ACC112 (cell line): ENCODE results near the gene SKIC2.
A peak's percentile ranks its signal among the peaks of the same experiment; 100 is the strongest.

Source experiments
- H2AFZ ChIP-seq: fragments of 200-600 bp; sonication (generic); one replicate; pipeline ENCODE4 v1.6.0; 2017; ENCODE audit warnings: antibody characterized with exemption, low read length; ENCODE audit not compliant: unreplicated experiment
- H3K27ac ChIP-seq: fragments of 200-600 bp; sonication (generic); 2 replicates; pipeline ENCODE4 v1.5.1; 2014; ENCODE audit warnings: low read depth, mild to moderate bottlenecking, antibody characterized with exemption, low read length, moderate library complexity
- H3K27me3 ChIP-seq: fragments of 200-600 bp; sonication (generic); 2 replicates; pipeline ENCODE4 v1.6.1; 2014; ENCODE audit warnings: mild to moderate bottlenecking, antibody characterized with exemption, low read length, moderate library complexity, mixed read lengths; ENCODE audit not compliant: insufficient read depth
- H3K36me3 ChIP-seq: fragments of 200-600 bp; sonication (generic); 2 replicates; pipeline ENCODE4 v1.6.1; 2016; ENCODE audit warnings: mild to moderate bottlenecking, antibody characterized with exemption, low read length, moderate library complexity, mixed read lengths; ENCODE audit not compliant: insufficient read depth
- H3K4me1 ChIP-seq: fragments of 200-600 bp; sonication (generic); one replicate; pipeline ENCODE4 v1.6.1; 2016; ENCODE audit warnings: low read length, mixed read lengths; ENCODE audit not compliant: insufficient read depth, unreplicated experiment, control insufficient read depth
- H3K4me3 ChIP-seq: fragments of 200-600 bp; sonication (generic); 2 replicates; pipeline ENCODE4 v1.5.1; 2014; ENCODE audit warnings: mild to moderate bottlenecking, low read depth, low read length
- H3K79me2 ChIP-seq: fragments of 200-600 bp; sonication (generic); one replicate; pipeline ENCODE4 v1.6.0; 2016; ENCODE audit warnings: low read length; ENCODE audit not compliant: control insufficient read depth, unreplicated experiment, insufficient read depth

Gene SKIC2

DNA sequence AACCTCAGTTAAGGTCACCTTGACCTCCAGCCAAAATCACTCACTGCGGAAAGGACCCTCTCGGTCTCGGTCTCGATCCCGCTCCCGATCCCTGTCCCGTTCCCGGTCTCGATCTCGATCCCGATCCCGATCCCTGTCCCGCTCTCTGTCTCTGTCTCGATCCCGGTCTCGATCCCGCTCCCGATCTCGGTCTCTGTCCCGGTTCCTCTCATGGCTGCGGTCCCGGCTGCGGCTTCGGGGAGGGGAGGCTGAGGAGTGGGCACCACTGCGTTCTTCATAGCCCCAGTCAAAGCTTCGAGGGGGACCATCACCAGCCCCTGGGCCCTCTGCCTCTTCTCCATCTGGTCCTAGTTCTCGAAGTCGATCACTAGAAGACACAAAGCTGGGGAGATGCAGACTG lies 4.5 kb upstream of the SKIC2 start:
- Histone ChIP-seq H3K4me3 (no peak overlapping the region), H3K4me1 (peaks cover 17% of the 10 kb centered on the region), H3K27ac (no peak overlapping the region), H2AFZ (no peak overlapping the region), H3K36me3 (peaks cover 17% of the 10 kb centered on the region), H3K27me3 (no peaks in the 10 kb centered on the region), H3K79me2 (peaks cover 24% of the 10 kb centered on the region)

DNA sequence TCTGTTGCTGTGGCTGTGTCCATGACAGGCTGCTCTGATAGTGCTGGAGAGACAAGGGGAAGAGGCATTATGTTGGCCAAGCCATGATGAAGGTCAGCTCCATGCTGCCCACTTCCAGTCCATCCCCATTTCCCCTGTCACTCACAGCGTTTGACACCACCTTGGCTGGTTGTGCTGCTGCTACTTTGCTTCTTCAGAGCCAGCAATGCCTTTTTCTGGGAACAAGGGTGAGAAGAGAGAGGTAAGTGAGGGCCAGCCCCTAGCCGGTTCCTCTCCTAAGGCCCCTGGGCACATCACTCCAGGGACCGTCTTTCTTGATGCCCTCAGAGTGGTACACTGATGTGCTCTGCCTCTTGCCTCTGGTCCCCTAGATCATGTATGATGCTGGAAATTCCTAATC lies 2.2 kb upstream of the SKIC2 start:
- Histone ChIP-seq H3K36me3 (peaks cover 16% of the 10 kb centered on the region), H3K27me3 (no peaks in the 10 kb centered on the region), H2AFZ (no peak overlapping the region), H3K79me2 (peaks cover 31% of the 10 kb centered on the region), H3K4me3 (peak overlapping the region; percentile 89; the same call in 1 of the 2 replicates), H3K4me1 (peaks cover 22% of the 10 kb centered on the region), H3K27ac (no peak overlapping the region)

- Histone ChIP-seq H3K4me1 (peaks cover 22% of the 10 kb centered on the region), H3K27ac (peak overlapping the region; percentile 50; the same call in 1 of the 2 replicates), H3K27me3 (no peaks in the 10 kb centered on the region), H3K36me3 (peaks cover 13% of the 10 kb centered on the region), H3K4me3 (peak overlapping the region; percentile 89), H3K79me2 (peaks cover 31% of the 10 kb centered on the region), H2AFZ (peak overlapping the region; percentile 69)
Observed at GRCh38 chr6:31958412-31958740, 599 bp upstream of the SKIC2 start.

- Histone ChIP-seq H3K4me1 (peaks cover 22% of the 10 kb centered on the region), H3K27ac (no peak overlapping the region), H3K36me3 (peaks cover 8% of the 10 kb centered on the region), H3K4me3 (no peak overlapping the region), H3K27me3 (no peaks in the 10 kb centered on the region), H3K79me2 (peaks cover 31% of the 10 kb centered on the region), H2AFZ (no peak overlapping the region)
Observed at GRCh38 chr6:31961616-31962015, 2.6 kb downstream of the SKIC2 start.

DNA sequence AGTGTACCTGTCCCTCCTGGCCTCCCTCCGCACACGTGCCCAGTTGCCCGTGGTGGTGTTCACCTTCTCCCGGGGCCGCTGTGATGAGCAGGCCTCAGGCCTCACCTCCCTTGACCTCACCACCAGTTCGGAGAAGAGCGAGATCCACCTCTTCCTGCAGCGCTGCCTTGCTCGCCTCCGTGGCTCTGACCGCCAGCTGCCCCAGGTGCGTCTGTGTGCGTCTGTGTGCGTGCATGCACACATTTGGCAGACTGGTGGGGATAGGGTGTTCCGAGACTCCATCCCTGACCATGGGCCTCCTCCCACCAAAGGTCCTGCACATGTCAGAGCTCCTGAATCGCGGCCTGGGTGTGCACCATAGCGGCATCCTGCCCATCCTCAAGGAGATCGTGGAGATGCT lies 4.9 kb downstream of the SKIC2 start:
- Histone ChIP-seq H2AFZ (no peak overlapping the region), H3K4me1 (peaks cover 11% of the 10 kb centered on the region), H3K27me3 (no peaks in the 10 kb centered on the region), H3K4me3 (no peak overlapping the region), H3K36me3 (no peaks in the 10 kb centered on the region; the same call in 1 of the 2 replicates), H3K27ac (no peak overlapping the region), H3K79me2 (peaks cover 12% of the 10 kb centered on the region)

GRCh38 chr6:31965700-31966099 lies 6.7 kb downstream of the SKIC2 start:
- H2AFZ ChIP-seq: no peak overlapping the region
- H3K27me3 ChIP-seq: no peaks in the 10 kb centered on the region
- peaks cover 12% of the 10 kb centered on the region for H3K4me1 ChIP-seq
- no peaks in the 10 kb centered on the region for H3K36me3 ChIP-seq
- peaks cover 4% of the 10 kb centered on the region for H3K79me2 ChIP-seq
- H3K27ac ChIP-seq: no peak overlapping the region
- H3K4me3 ChIP-seq: no peak overlapping the region

DNA sequence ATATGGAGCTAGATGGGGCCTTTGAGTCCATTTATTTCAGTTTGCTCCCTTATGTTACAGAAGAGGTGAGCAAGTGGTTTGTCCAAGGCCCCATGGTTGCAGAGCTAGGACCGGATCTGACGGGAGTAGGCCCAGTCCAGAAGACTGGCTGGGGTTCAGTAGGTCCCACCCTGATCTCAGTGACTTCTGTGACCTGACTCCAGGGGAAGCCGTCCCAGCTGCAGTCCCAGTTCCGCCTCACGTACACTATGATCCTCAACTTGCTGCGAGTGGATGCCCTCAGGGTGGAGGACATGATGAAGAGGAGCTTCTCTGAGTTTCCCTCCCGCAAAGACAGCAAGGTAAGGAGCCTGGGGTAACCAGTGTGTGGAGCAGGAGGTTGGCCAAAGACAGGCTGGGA lies 7.5 kb downstream of the SKIC2 start:
- no peak overlapping the region for H3K4me3 ChIP-seq
- peaks cover 12% of the 10 kb centered on the region for H3K79me2 ChIP-seq
- no peaks in the 10 kb centered on the region for H3K27me3 ChIP-seq
- H3K4me1 ChIP-seq: peaks cover 16% of the 10 kb centered on the region
- H3K36me3 ChIP-seq: no peaks in the 10 kb centered on the region
- no peak overlapping the region for H2AFZ ChIP-seq
- H3K27ac ChIP-seq: no peak overlapping the region

DNA sequence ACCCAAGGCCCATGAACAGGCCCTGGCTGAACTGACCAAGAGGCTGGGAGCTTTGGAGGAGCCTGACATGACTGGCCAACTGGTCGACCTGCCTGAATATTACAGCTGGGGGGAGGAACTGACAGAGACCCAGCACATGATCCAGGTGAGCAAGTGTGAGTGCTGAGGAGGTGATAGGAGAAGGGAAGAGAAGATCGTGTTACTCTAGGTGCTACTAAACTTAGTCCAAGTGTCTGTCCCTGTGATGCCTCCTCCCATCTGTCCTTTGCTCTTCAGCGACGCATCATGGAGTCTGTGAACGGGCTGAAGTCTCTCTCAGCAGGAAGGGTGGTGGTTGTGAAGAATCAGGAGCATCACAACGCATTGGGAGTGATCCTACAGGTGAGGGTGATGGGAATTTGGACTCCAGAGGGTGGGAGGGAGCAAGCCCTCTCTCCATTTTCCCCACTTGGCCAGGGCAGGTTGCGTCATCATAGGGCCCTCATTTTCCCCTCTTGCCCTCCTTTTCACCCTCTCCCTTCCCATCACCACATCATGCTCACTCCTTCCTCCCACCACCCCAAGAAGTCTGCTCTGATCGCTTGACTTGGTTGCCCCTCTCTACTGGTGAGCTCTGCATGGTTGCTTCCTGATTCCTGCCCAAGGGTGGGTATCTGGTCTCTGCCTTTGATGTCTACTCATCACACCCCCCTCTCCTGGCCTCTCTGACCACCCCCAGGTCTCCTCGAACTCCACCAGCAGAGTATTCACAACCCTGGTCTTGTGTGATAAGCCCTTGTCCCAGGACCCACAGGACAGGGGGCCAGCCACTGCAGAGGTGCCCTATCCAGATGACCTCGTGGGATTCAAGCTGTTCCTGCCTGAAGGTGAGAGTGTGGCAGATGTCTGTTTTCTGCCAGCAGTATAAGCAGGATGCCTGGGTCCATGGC lies 8.3 kb downstream of the SKIC2 start:
- no peak overlapping the region for H2AFZ ChIP-seq
- H3K36me3 ChIP-seq: no peaks in the 10 kb centered on the region
- H3K4me1 ChIP-seq: peaks cover 16% of the 10 kb centered on the region
- no peak overlapping the region for H3K4me3 ChIP-seq
- no peak overlapping the region for H3K27ac ChIP-seq
- peaks cover 14% of the 10 kb centered on the region for H3K79me2 ChIP-seq
- no peaks in the 10 kb centered on the region for H3K27me3 ChIP-seq

DNA sequence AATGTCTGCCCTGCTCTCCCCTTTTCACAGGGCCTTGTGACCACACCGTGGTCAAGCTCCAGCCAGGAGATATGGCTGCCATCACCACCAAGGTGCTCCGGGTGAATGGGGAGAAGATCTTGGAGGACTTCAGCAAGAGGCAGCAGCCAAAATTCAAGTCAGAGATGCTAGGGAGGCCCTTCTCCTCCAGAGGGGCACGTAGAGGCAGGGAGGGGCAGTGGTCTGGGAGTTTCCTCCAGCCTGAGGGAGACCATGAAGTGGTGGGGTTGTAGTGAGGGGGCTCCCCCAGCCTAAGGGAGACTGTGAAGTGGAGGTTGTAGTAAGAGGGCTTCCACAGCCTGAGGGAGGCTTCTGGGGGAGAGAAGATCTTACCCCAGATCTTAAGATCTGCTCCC lies 8.9 kb downstream of the SKIC2 start:
- no peak overlapping the region for H2AFZ ChIP-seq
- H3K27ac ChIP-seq: no peak overlapping the region
- peaks cover 18% of the 10 kb centered on the region for H3K79me2 ChIP-seq
- no peak overlapping the region for H3K4me3 ChIP-seq
- H3K27me3 ChIP-seq: no peaks in the 10 kb centered on the region
- no peaks in the 10 kb centered on the region for H3K36me3 ChIP-seq
- H3K4me1 ChIP-seq: peaks cover 16% of the 10 kb centered on the region

DNA sequence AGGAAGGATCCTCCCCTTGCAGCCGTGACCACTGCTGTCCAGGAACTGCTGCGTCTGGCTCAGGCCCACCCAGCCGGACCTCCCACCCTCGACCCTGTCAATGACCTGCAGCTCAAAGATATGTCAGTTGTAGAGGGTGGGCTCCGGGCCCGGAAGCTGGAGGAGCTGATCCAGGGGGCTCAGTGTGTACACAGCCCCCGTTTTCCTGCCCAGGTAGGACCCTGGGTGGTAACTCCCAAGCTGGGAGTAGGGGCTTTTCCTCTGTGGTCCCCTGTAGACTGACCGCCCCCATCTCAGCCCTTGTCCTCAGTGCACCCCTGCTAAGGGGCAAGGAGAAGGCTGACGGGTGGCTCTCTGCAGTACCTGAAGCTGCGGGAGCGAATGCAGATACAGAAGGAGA lies 9.4 kb downstream of the SKIC2 start:
- Histone ChIP-seq H2AFZ (no peak overlapping the region), H3K4me3 (no peak overlapping the region), H3K79me2 (peaks cover 22% of the 10 kb centered on the region), H3K27ac (no peak overlapping the region), H3K27me3 (no peaks in the 10 kb centered on the region), H3K36me3 (no peaks in the 10 kb centered on the region), H3K4me1 (peaks cover 20% of the 10 kb centered on the region)
